ENCODE measurements around the gene CCDC50. TPM values are rescaled to one million over a fixed set of nuclear protein-coding genes. Genes with fewer than 3 reads are reported as not detected.

Gene CCDC50
- total RNA-seq, 1 experiment from 2014 or later, result 77.2 TPM

- ChIA-PET POLR2A (ENCODE audit: low non-redundant PET) (no interaction called here), CTCF (no interaction called here)
- TF ChIP-seq CTCF (conservative IDR thresholded peaks at IDR 0.05; ENCODE audit: low read depth, low read length) (no peak), EZH2 (IDR thresholded peaks at IDR 0.05; ENCODE audit: borderline replicate concordance, low read depth, low read length, poor library complexity, severe bottlenecking) (no peak)
- H3K27ac ChIP-seq (ENCODE audit: low read depth, low read length, poor library complexity, severe bottlenecking), result no peak overlapping the region
- BruUV-seq (replicated peaks), result no TSS peak
- H3K36me3 ChIP-seq (ENCODE audit: insufficient read depth, low read length, poor library complexity, severe bottlenecking), result no peaks in the 10 kb centered on the region
- H3K4me3 ChIP-seq (ENCODE audit: low read depth, low read length, poor library complexity, severe bottlenecking), result no peak overlapping the region
- peak; percentile 52 for DNase-seq (ENCODE audit: low spot score)
- intact Hi-C loops (cut with micrococcal nuclease; ENCODE audit: unreplicated experiment), result no loop called here
- peaks cover 16% of the 10 kb centered on the region for H3K9me3 ChIP-seq (ENCODE audit: low read depth, low read length, poor library complexity, severe bottlenecking)
- no peaks in the 10 kb centered on the region for H3K4me1 ChIP-seq (ENCODE audit: insufficient read depth, low read length, poor library complexity, severe bottlenecking)
- H3K27me3 ChIP-seq (replicated peaks; ENCODE audit: insufficient read depth, low read depth, low read length, poor library complexity), result no peaks in the 10 kb centered on the region
Measured at GRCh38 chr3:191412759-191413158, 83.6 kb downstream of the CCDC50 start.

GRCh38 chr3:191414286-191414685 is 85.1 kb downstream of the CCDC50 start:
- no TSS peak for BruUV-seq (replicated peaks)
- intact Hi-C loops (cut with micrococcal nuclease; ENCODE audit: unreplicated experiment), result no loop called here
- H3K36me3 ChIP-seq (ENCODE audit: insufficient read depth, low read length, poor library complexity, severe bottlenecking), result no peaks in the 10 kb centered on the region
- CTCF ChIA-PET, result no interaction called here
- TF ChIP-seq EZH2 (IDR thresholded peaks at IDR 0.05; ENCODE audit: borderline replicate concordance, low read depth, low read length, poor library complexity, severe bottlenecking) (no peak), CTCF (conservative IDR thresholded peaks at IDR 0.05; ENCODE audit: low read depth, low read length) (no peak)
- H3K9me3 ChIP-seq (ENCODE audit: low read depth, low read length, poor library complexity, severe bottlenecking), result peaks cover 13% of the 10 kb centered on the region
- no peak overlapping the region for H3K27ac ChIP-seq (ENCODE audit: low read depth, low read length, poor library complexity, severe bottlenecking)
- H3K4me3 ChIP-seq (ENCODE audit: low read depth, low read length, poor library complexity, severe bottlenecking), result no peak overlapping the region
- DNase-seq (ENCODE audit: low spot score), result no peak
- POLR2A ChIA-PET (ENCODE audit: low non-redundant PET), result no interaction called here
- no peaks in the 10 kb centered on the region for H3K4me1 ChIP-seq (ENCODE audit: insufficient read depth, low read length, poor library complexity, severe bottlenecking)
- no peaks in the 10 kb centered on the region for H3K27me3 ChIP-seq (replicated peaks; ENCODE audit: insufficient read depth, low read depth, low read length, poor library complexity)

- BruUV-seq (replicated peaks), result no TSS peak
- intact Hi-C loops (cut with micrococcal nuclease; ENCODE audit: unreplicated experiment), result no loop called here
- no peak for DNase-seq (ENCODE audit: low spot score)
- peaks cover 10% of the 10 kb centered on the region for H3K9me3 ChIP-seq (ENCODE audit: low read depth, low read length, poor library complexity, severe bottlenecking)
- H3K4me1 ChIP-seq (ENCODE audit: insufficient read depth, low read length, poor library complexity, severe bottlenecking), result no peaks in the 10 kb centered on the region
- no peak for TF ChIP-seq CTCF (conservative IDR thresholded peaks at IDR 0.05; ENCODE audit: low read depth, low read length)
- no peak for TF ChIP-seq EZH2 (IDR thresholded peaks at IDR 0.05; ENCODE audit: borderline replicate concordance, low read depth, low read length, poor library complexity, severe bottlenecking)
- CTCF ChIA-PET, result no interaction called here
- no peaks in the 10 kb centered on the region for H3K36me3 ChIP-seq (ENCODE audit: insufficient read depth, low read length, poor library complexity, severe bottlenecking)
- no peaks in the 10 kb centered on the region for H3K27me3 ChIP-seq (replicated peaks; ENCODE audit: insufficient read depth, low read depth, low read length, poor library complexity)
- POLR2A ChIA-PET (ENCODE audit: low non-redundant PET), result no interaction called here
- H3K27ac ChIP-seq (ENCODE audit: low read depth, low read length, poor library complexity, severe bottlenecking), result no peak overlapping the region
- H3K4me3 ChIP-seq (ENCODE audit: low read depth, low read length, poor library complexity, severe bottlenecking), result no peak overlapping the region
Measured at GRCh38 chr3:191414732-191415131, 85.5 kb downstream of the CCDC50 start.
